Liver (tissue), 9 donors: ENCODE measurements around the gene PPA2. TPM values are rescaled to one million over a fixed set of nuclear protein-coding genes. Genes with fewer than 3 reads are reported as not detected.

Experiments used
- DNase-seq: peaks from one replicate; pipeline ENCODE4 v3.0.0-alpha.2; 2017; ENCODE audit warnings: low spot score
- H3K27ac ChIP-seq, 2 donors: one replicate each; pipeline ENCODE4 v1.7.0; 2013; ENCODE audit warnings: inconsistent platforms in 2 of 2, low read length in 2 of 2, control low read depth in 1 of 2, low read depth in 1 of 2, mild to moderate bottlenecking in 1 of 2
- H3K27me3 ChIP-seq, 4 donors: one replicate each; pipeline versions ENCODE4 v1.6.1 to v1.7.0; 2013; ENCODE audit warnings: low read length in 3 of 4, inconsistent platforms in 1 of 4, mild to moderate bottlenecking in 1 of 4, moderate library complexity in 1 of 4; ENCODE audit not compliant: control insufficient read depth in 4 of 4, insufficient read depth in 4 of 4
- H3K36me3 ChIP-seq, 4 donors: one replicate each; pipeline versions ENCODE4 v1.6.1 to v1.7.0; 2013; ENCODE audit warnings: low read length in 3 of 4, mild to moderate bottlenecking in 3 of 4, low read depth in 1 of 4, moderate library complexity in 1 of 4; ENCODE audit not compliant: control insufficient read depth in 4 of 4, insufficient read depth in 3 of 4
- H3K4me1 ChIP-seq, 4 donors: one replicate each; pipeline versions ENCODE4 v1.6.1 to v1.7.0; 2013; ENCODE audit warnings: low read length in 3 of 4, mild to moderate bottlenecking in 3 of 4, moderate library complexity in 1 of 4; ENCODE audit not compliant: control insufficient read depth in 4 of 4, insufficient read depth in 4 of 4
- H3K4me3 ChIP-seq, 3 donors: one replicate each; pipeline versions ENCODE4 v1.6.1 to v1.7.0; 2013; ENCODE audit warnings: low read length in 3 of 3, control low read depth in 1 of 3, low read depth in 1 of 3, mild to moderate bottlenecking in 1 of 3
- H3K9ac ChIP-seq, 2 donors: one replicate each; pipeline ENCODE4 v1.7.0; 2013; ENCODE audit warnings: low read length in 2 of 2, mild to moderate bottlenecking in 2 of 2, moderate library complexity in 2 of 2, control low read depth in 1 of 2, low read depth in 1 of 2
- H3K9me3 ChIP-seq, 4 donors: one replicate each; pipeline versions ENCODE4 v1.6.1 to v1.7.0; 2013; ENCODE audit warnings: low read length in 3 of 4; ENCODE audit not compliant: control insufficient read depth in 4 of 4
- EGR1 ChIP-seq, 2 donors: IDR thresholded peaks; 2 replicates each; pipeline ENCODE4 v1.6.1; 2016 to 2018; ENCODE audit warnings: antibody characterized with exemption in 2 of 2, low read depth in 2 of 2
- FOXA1 ChIP-seq: IDR thresholded peaks from 2 replicates; pipeline ENCODE4 v1.6.1; 2016; ENCODE audit warnings: antibody characterized with exemption
- FOXA2 ChIP-seq: IDR thresholded peaks from 2 replicates; pipeline ENCODE4 v1.6.1; 2016; ENCODE audit warnings: antibody characterized with exemption
- HNF4G ChIP-seq: IDR thresholded peaks from 2 replicates; pipeline ENCODE4 v1.6.1; 2016; ENCODE audit warnings: antibody characterized with exemption
- JUND ChIP-seq, 2 donors: IDR thresholded peaks; 2 replicates each; pipeline ENCODE4 v1.6.1; 2016; ENCODE audit warnings: antibody characterized with exemption in 2 of 2
- NR2F2 ChIP-seq: IDR thresholded peaks from 2 replicates; pipeline ENCODE4 v1.6.1; 2016; ENCODE audit warnings: antibody characterized with exemption
- REST ChIP-seq: IDR thresholded peaks from 2 replicates; pipeline ENCODE4 v1.6.1; 2016; ENCODE audit warnings: antibody characterized with exemption, mild to moderate bottlenecking
- RXRA ChIP-seq, 2 donors: IDR thresholded peaks; 2 replicates each; pipeline ENCODE4 v1.6.1; 2017 to 2018; ENCODE audit warnings: antibody characterized with exemption in 2 of 2, mild to moderate bottlenecking in 1 of 2
- SP1 ChIP-seq: IDR thresholded peaks from 2 replicates; pipeline ENCODE4 v1.6.1; 2018; ENCODE audit warnings: antibody characterized with exemption, mild to moderate bottlenecking
- TAF1 ChIP-seq: conservative IDR thresholded peaks from 2 replicates; pipeline ENCODE4 v1.6.1; 2016; ENCODE audit warnings: antibody characterized with exemption, mild to moderate bottlenecking
- YY1 ChIP-seq: IDR thresholded peaks from 2 replicates; pipeline ENCODE4 v1.6.1; 2016; ENCODE audit warnings: antibody characterized with exemption, mild to moderate bottlenecking
- ZBTB33 ChIP-seq: IDR thresholded peaks from 2 replicates; pipeline ENCODE4 v1.6.1; 2016; ENCODE audit warnings: antibody characterized with exemption
- polyA plus RNA-seq, 2 donors: library from polyadenylated mRNA; stranded (reverse) in 1 of 2; unstranded in 1 of 2; fragments of 200-250 nt in 1 of 2; fragments of >200 nt in 1 of 2; fragmentation: Nextera tagmentation in 1 of 2; extraction: Ambion mirVana in 1 of 2; gene quantifications; one replicate each; pipeline versions ENCODE4 v1.2.1 to v1.2.3, GENCODE V29; 2013 to 2015
- total RNA-seq, 2 donors: library from RNA; depleted of rRNA; stranded (reverse); fragments of >200 nt; gene quantifications; one replicate each; pipeline ENCODE4 v1.2.3, GENCODE V29; 2014
- TF ChIP-seq, protein P1 (sequence below): fragments of 150-350 bp; IDR thresholded peaks from 2 replicates; pipeline ENCODE4 v1.5.1; 2017; ENCODE audit warnings: improper control_type of control experiment, low read depth, low read length; ENCODE audit not compliant: missing input control
- TF ChIP-seq, protein P2 (sequence below): IDR thresholded peaks from 2 replicates; pipeline ENCODE4 v1.6.1; 2016; ENCODE audit warnings: antibody characterized with exemption
- donor health status: healthy.
- donor health status: healthy.
- donor health status: healthy.
- donor health status: healthy.
- donor health status: healthy.

The PPA2 gene
- total and polyA plus RNA-seq, 4 donors: 48.3 to 102 (median 70.8) TPM

DNA sequence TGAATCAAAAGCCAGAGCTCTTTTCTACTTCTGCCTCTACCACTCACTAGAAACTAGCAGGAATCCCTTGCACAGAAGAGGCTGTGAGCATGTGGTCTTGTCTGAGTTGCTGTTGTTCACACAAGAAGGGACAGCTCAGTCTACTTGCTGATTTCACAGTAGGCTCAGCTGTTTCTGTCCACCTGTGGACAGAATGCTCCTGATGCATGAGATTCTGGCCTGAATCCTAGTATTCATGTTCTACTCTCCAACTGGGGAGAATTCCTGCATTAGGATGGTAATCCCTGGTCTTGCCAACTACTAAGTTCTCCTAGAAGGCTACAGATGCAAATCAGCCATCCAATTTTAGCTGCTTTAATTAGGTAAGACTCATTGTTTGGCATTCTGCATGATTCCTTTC is 112.8 kb downstream of the PPA2 start:
- no peak overlapping the region for H3K4me3 ChIP-seq
- no peak overlapping the region for H3K9ac ChIP-seq
- H3K36me3 ChIP-seq: peaks cover 0 to 3% (median 3%) of the 10 kb centered on the region in 4 donors
- no peak for DNase-seq
- no peak overlapping the region for H3K27ac ChIP-seq
- no peaks in the 10 kb centered on the region for H3K4me1 ChIP-seq
- H3K9me3 ChIP-seq: no peaks in the 10 kb centered on the region
- TF ChIP-seq NR2F2 (no peak), FOXA2 (no peak), HNF4G (no peak), TAF1 (no peak), ZBTB33 (no peak), SP1 (no peak), FOXA1 (no peak), RXRA (IDR thresholded peaks at IDR 0.05) (no peak), JUND (IDR thresholded peaks at IDR 0.05) (no peak), EGR1 (IDR thresholded peaks at IDR 0.05; ENCODE audit: low read depth in 2 of 2) (no peak), YY1 (no peak), REST (no peak)
- TF ChIP-seq, protein P1, sequence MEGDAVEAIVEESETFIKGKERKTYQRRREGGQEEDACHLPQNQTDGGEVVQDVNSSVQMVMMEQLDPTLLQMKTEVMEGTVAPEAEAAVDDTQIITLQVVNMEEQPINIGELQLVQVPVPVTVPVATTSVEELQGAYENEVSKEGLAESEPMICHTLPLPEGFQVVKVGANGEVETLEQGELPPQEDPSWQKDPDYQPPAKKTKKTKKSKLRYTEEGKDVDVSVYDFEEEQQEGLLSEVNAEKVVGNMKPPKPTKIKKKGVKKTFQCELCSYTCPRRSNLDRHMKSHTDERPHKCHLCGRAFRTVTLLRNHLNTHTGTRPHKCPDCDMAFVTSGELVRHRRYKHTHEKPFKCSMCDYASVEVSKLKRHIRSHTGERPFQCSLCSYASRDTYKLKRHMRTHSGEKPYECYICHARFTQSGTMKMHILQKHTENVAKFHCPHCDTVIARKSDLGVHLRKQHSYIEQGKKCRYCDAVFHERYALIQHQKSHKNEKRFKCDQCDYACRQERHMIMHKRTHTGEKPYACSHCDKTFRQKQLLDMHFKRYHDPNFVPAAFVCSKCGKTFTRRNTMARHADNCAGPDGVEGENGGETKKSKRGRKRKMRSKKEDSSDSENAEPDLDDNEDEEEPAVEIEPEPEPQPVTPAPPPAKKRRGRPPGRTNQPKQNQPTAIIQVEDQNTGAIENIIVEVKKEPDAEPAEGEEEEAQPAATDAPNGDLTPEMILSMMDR: no peak
- TF ChIP-seq, protein P2, sequence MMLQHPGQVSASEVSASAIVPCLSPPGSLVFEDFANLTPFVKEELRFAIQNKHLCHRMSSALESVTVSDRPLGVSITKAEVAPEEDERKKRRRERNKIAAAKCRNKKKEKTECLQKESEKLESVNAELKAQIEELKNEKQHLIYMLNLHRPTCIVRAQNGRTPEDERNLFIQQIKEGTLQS: no peak
- no peaks in the 10 kb centered on the region for H3K27me3 ChIP-seq

- Histone ChIP-seq H3K27ac (no peak overlapping the region), H3K27me3 (no peaks in the 10 kb centered on the region), H3K4me3 (no peak overlapping the region), H3K9ac (no peak overlapping the region), H3K9me3 (no peaks in the 10 kb centered on the region), H3K4me1 (no peaks in the 10 kb centered on the region), H3K36me3 (peaks cover 0 to 3% (median 1%) of the 10 kb centered on the region in 4 donors)
- no peak for DNase-seq
- TF ChIP-seq, protein P2: no peak
- no peak for TF ChIP-seq RXRA (IDR thresholded peaks at IDR 0.05)
- TF ChIP-seq YY1: no peak
- TF ChIP-seq EGR1 (IDR thresholded peaks at IDR 0.05; ENCODE audit: low read depth in 2 of 2): no peak
- no peak for TF ChIP-seq TAF1
- TF ChIP-seq ZBTB33: no peak
- no peak for TF ChIP-seq SP1
- TF ChIP-seq, protein P1: no peak
These were observed 116.4 kb downstream of the PPA2 start for GRCh38 chr4:105357258-105357980.
